Neural cell (in vitro differentiated cells): Measurements from ENCODE around the gene PTPRN2.

Experiments used
- EP300 ChIP-seq: fragments of 450-650 bp; conservative IDR thresholded peaks from 2 replicates; pipeline ENCODE4 v1.6.1; 2014; ENCODE audit warnings: antibody characterized with exemption, mild to moderate bottlenecking, moderate library complexity; ENCODE audit not compliant: poor library complexity, severe bottlenecking
- EZH2 ChIP-seq: fragments of 200-600, 300-800 bp; shearing (Covaris generic), sonication (generic); IDR thresholded peaks from 2 replicates; pipeline ENCODE4 v1.6.1; 2014; ENCODE audit warnings: antibody characterized with exemption, low read length, borderline replicate concordance, mild to moderate bottlenecking; ENCODE audit not compliant: insufficient read depth, poor library complexity, severe bottlenecking
- MXI1 ChIP-seq: fragments of 450-650 bp; conservative IDR thresholded peaks from 2 replicates; pipeline ENCODE4 v1.6.1; 2014; ENCODE audit warnings: antibody characterized with exemption, mild to moderate bottlenecking; ENCODE audit not compliant: poor library complexity, severe bottlenecking
- POLR2AphosphoS5 ChIP-seq: IDR thresholded peaks from 2 replicates; pipeline ENCODE4 v1.6.1; 2012
- RAD21 ChIP-seq: fragments of 450-650 bp; conservative IDR thresholded peaks from 2 replicates; pipeline ENCODE4 v1.6.1; 2014; ENCODE audit warnings: antibody characterized with exemption, mild to moderate bottlenecking, moderate library complexity
- REST ChIP-seq: IDR thresholded peaks from 2 replicates; pipeline ENCODE4 v1.6.1; 2012; ENCODE audit warnings: borderline replicate concordance
- SMC3 ChIP-seq: fragments of 450-650 bp; conservative IDR thresholded peaks from 2 replicates; pipeline ENCODE4 v1.6.1; 2014; ENCODE audit warnings: antibody characterized with exemption, mild to moderate bottlenecking, moderate library complexity; ENCODE audit not compliant: poor library complexity
- TAF1 ChIP-seq: IDR thresholded peaks from 2 replicates; pipeline ENCODE4 v1.6.1; 2012; ENCODE audit warnings: low read depth
- TF ChIP-seq, protein P1 (sequence below): fragments of 450-650 bp; IDR thresholded peaks from 2 replicates; pipeline ENCODE4 v1.5.1; 2014; ENCODE audit warnings: antibody characterized with exemption, mild to moderate bottlenecking, moderate library complexity; ENCODE audit not compliant: poor library complexity, severe bottlenecking

DNA sequence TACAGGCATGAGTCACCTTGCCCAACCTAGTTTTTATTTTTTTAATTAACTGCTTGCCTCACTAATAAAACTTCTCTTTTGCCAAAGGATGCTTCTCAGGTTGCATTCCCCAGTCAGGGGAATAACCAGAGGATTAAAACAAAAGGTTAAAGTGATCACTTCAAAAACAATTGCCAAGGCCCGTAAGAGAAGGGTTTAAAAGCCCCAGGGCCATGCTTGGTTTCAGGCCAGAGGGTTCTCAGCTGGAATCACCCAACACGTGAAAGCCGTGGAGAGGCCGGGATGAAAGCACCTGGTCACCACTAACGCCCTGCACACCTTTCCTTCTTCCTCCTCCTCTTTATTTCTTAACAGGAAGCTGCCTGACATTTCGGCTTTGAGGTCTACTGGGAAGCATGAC is 587.5 kb downstream of the PTPRN2 start:
- TF ChIP-seq, protein P1, sequence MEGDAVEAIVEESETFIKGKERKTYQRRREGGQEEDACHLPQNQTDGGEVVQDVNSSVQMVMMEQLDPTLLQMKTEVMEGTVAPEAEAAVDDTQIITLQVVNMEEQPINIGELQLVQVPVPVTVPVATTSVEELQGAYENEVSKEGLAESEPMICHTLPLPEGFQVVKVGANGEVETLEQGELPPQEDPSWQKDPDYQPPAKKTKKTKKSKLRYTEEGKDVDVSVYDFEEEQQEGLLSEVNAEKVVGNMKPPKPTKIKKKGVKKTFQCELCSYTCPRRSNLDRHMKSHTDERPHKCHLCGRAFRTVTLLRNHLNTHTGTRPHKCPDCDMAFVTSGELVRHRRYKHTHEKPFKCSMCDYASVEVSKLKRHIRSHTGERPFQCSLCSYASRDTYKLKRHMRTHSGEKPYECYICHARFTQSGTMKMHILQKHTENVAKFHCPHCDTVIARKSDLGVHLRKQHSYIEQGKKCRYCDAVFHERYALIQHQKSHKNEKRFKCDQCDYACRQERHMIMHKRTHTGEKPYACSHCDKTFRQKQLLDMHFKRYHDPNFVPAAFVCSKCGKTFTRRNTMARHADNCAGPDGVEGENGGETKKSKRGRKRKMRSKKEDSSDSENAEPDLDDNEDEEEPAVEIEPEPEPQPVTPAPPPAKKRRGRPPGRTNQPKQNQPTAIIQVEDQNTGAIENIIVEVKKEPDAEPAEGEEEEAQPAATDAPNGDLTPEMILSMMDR, result no peak
- TF ChIP-seq POLR2AphosphoS5 (no peak), REST (no peak), EZH2 (no peak), RAD21 (no peak), TAF1 (no peak), EP300 (no peak), SMC3 (no peak), MXI1 (no peak)
